Activated CD8-positive, alpha-beta T cell treated with anti-CD3 and anti-CD28 coated beads for 36 hours (primary cell): ENCODE measurements around the gene SEZ6L. TPM values are rescaled to one million over a fixed set of nuclear protein-coding genes. Genes with fewer than 3 reads are reported as not detected.

Experiments used
- ATAC-seq: fragments of 200-7000 bp; cut with Tn5 transposase; one replicate; pipeline ENCODE4 v1.10.0; 2021; ENCODE audit warnings: mild to moderate bottlenecking, moderate library complexity
- CTCF ChIA-PET: fragments of 350-600 bp; sonication (Branson Sonifier 250); formaldehyde crosslinking; loops from one replicate; lab custom pipeline; 2021; ENCODE audit warnings: antibody characterized with exemption; lab: Charles Lee
- POLR2A ChIA-PET: fragments of 350-600 bp; sonication (Branson Sonifier 250); formaldehyde crosslinking; loops from one replicate; lab custom pipeline; 2021; ENCODE audit warnings: antibody characterized with exemption; lab: Charles Lee
- DNase-seq: peaks from one replicate; pipeline ENCODE4 v3.0.0-alpha.2; 2020
- H3K27ac Mint-ChIP-seq: one replicate; pipeline ENCODE4 v1.8.0; 2021; ENCODE audit warnings: mild to moderate bottlenecking, mixed read lengths
- H3K27me3 Mint-ChIP-seq: one replicate; pipeline ENCODE4 v1.8.0; 2021; ENCODE audit warnings: mixed read lengths
- H3K36me3 Mint-ChIP-seq: one replicate; pipeline ENCODE4 v1.8.0; 2021; ENCODE audit warnings: low read depth, mixed read lengths
- H3K4me1 Mint-ChIP-seq: one replicate; pipeline ENCODE4 v1.8.0; 2021; ENCODE audit warnings: low read depth, mixed read lengths
- H3K4me3 Mint-ChIP-seq: one replicate; pipeline ENCODE4 v1.8.0; 2021; ENCODE audit warnings: mild to moderate bottlenecking, moderate library complexity, mixed read lengths
- H3K9me3 Mint-ChIP-seq: one replicate; pipeline ENCODE4 v1.8.0; 2021; ENCODE audit warnings: mixed read lengths
- intact Hi-C: fragments of 100-400 bp; cut with micrococcal nuclease; formaldehyde crosslinking; loops from one replicate; pipeline ENCODE4 v1.10.0; 2022
- total RNA-seq, 2 experiments: library from RNA; stranded (reverse); gene quantifications; one replicate each; pipeline ENCODE4 v1.2.3, GENCODE V29; 2021
- TF ChIP-seq, protein P1 (sequence below): fragments of 200-600 bp; IDR thresholded peaks from one replicate; pipeline ENCODE4 v1.8.0; 2022; ENCODE audit warnings: antibody characterized with exemption, mild to moderate bottlenecking

The SEZ6L gene
- total RNA-seq, 2 experiments from 2014 or later: not detected

- H3K9me3 Mint-ChIP-seq: no peaks in the 10 kb centered on the region
- ChIA-PET POLR2A (no interaction called here), CTCF (no interaction called here)
- H3K36me3 Mint-ChIP-seq: no peaks in the 10 kb centered on the region
- intact Hi-C loops: no loop called here
- no peak for ATAC-seq
- no peaks in the 10 kb centered on the region for H3K4me1 Mint-ChIP-seq
- peaks cover 15% of the 10 kb centered on the region for H3K27me3 Mint-ChIP-seq
- no peak for DNase-seq
- H3K27ac Mint-ChIP-seq: no peak overlapping the region
- TF ChIP-seq, protein P1, sequence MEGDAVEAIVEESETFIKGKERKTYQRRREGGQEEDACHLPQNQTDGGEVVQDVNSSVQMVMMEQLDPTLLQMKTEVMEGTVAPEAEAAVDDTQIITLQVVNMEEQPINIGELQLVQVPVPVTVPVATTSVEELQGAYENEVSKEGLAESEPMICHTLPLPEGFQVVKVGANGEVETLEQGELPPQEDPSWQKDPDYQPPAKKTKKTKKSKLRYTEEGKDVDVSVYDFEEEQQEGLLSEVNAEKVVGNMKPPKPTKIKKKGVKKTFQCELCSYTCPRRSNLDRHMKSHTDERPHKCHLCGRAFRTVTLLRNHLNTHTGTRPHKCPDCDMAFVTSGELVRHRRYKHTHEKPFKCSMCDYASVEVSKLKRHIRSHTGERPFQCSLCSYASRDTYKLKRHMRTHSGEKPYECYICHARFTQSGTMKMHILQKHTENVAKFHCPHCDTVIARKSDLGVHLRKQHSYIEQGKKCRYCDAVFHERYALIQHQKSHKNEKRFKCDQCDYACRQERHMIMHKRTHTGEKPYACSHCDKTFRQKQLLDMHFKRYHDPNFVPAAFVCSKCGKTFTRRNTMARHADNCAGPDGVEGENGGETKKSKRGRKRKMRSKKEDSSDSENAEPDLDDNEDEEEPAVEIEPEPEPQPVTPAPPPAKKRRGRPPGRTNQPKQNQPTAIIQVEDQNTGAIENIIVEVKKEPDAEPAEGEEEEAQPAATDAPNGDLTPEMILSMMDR: no peak
- no peak overlapping the region for H3K4me3 Mint-ChIP-seq
These were observed 103.9 kb downstream of the SEZ6L start for GRCh38 chr22:26273011-26273675.

GRCh38 chr22:26276529-26277160 lies 107.4 kb downstream of the SEZ6L start:
- ChIA-PET POLR2A (interaction anchor here (0.6 kb wide), 1 partner anchor 9 kb away, joined by 3 read pairs; no protein-coding TSS in a partner anchor), CTCF (no interaction called here)
- ATAC-seq (no peak), DNase-seq (no peak)
- TF ChIP-seq, protein P1: no peak
- H3K27me3 Mint-ChIP-seq: peaks cover 5% of the 10 kb centered on the region
- intact Hi-C loops: no loop called here
- no peaks in the 10 kb centered on the region for H3K4me1 Mint-ChIP-seq
- no peaks in the 10 kb centered on the region for H3K9me3 Mint-ChIP-seq
- H3K36me3 Mint-ChIP-seq: no peaks in the 10 kb centered on the region
- H3K4me3 Mint-ChIP-seq: no peak overlapping the region
- no peak overlapping the region for H3K27ac Mint-ChIP-seq

DNA sequence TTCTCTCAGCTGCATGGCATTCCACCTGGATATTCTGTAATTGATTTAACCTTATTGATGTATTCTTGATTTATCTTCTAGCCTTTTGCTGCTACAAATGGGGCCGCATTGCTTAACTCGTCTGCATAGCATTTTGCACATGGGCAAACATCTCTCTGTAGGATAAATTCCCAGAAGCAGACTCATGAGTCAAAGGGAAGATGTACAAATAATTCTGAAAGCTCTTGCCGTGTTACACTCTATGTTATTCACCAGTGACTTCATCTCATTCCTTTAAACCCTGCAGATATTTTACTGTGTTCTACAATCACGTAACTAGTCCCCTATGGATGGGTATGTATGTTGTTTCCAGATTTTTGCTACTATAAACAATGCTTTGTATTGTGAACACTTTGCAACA lies 112.7 kb downstream of the SEZ6L start:
- no peak for ATAC-seq

GRCh38 chr22:26283330-26283729 lies 114.1 kb downstream of the SEZ6L start:
- Mint-ChIP-seq H3K9me3 (no peaks in the 10 kb centered on the region), H3K36me3 (no peaks in the 10 kb centered on the region), H3K27me3 (peaks cover 2% of the 10 kb centered on the region), H3K27ac (no peak overlapping the region), H3K4me3 (no peak overlapping the region), H3K4me1 (no peaks in the 10 kb centered on the region)
- ChIA-PET POLR2A (no interaction called here), CTCF (interaction anchor here (1.9 kb wide), 1 partner anchor 47 kb away, joined by 7 read pairs; no protein-coding TSS in a partner anchor)
- ATAC-seq (no peak), DNase-seq (no peak)
- TF ChIP-seq, protein P1: no peak
- intact Hi-C loops: no loop called here

More for the DNA sequence above, 112.7 kb downstream of the SEZ6L start:
- intact Hi-C loops: no loop called here
- H3K27me3 Mint-ChIP-seq: peaks cover 1% of the 10 kb centered on the region
- POLR2A ChIA-PET: no interaction called here
- H3K27ac Mint-ChIP-seq: no peak overlapping the region
- CTCF ChIA-PET: interaction anchor here (1.5 kb wide), 1 partner anchor 50 kb away, joined by 6 read pairs; no protein-coding TSS in a partner anchor
- H3K4me1 Mint-ChIP-seq: no peaks in the 10 kb centered on the region
- TF ChIP-seq, protein P1: no peak
- H3K9me3 Mint-ChIP-seq: no peaks in the 10 kb centered on the region
- no peak overlapping the region for H3K4me3 Mint-ChIP-seq
- no peak for DNase-seq
- H3K36me3 Mint-ChIP-seq: no peaks in the 10 kb centered on the region

- TF ChIP-seq, protein P1: no peak
- intact Hi-C loops: no loop called here
- POLR2A ChIA-PET: no interaction called here
- Mint-ChIP-seq H3K4me3 (no peak overlapping the region), H3K4me1 (no peaks in the 10 kb centered on the region), H3K27me3 (peaks cover 2% of the 10 kb centered on the region), H3K27ac (no peak overlapping the region), H3K9me3 (no peaks in the 10 kb centered on the region), H3K36me3 (no peaks in the 10 kb centered on the region)
- no peak for ATAC-seq
- no peak for DNase-seq
- CTCF ChIA-PET: interaction anchor here (0.9 kb wide), 1 partner anchor 45 kb away, joined by 3 read pairs; no protein-coding TSS in a partner anchor
These were observed 116.4 kb downstream of the SEZ6L start for GRCh38 chr22:26285632-26286031.
